Tongue (tissue), 2 donors: ENCODE measurements around the gene CDNF. TPM values are rescaled to one million over a fixed set of nuclear protein-coding genes. Genes with fewer than 3 reads are reported as not detected.
A peak's percentile ranks its signal among the peaks of the same experiment; 100 is the strongest.

Experiments
- DNase-seq: peaks from one replicate; pipeline ENCODE4 v3.0.0-alpha.2; 2015
- total RNA-seq: library from RNA; depleted of rRNA; stranded (reverse); fragments of >200 nt; gene quantifications from one replicate; pipeline ENCODE4 v1.2.3, GENCODE V29; 2014

CDNF gene
- total RNA-seq, 1 donor from 2014 or later, result 4.8 TPM

- DNase-seq, result no peak
Measured at GRCh38 chr10:14787938-14788337, 49.9 kb downstream of the CDNF start.

- no peak for DNase-seq
Measured at GRCh38 chr10:14784459-14785055, 53.3 kb downstream of the CDNF start.

- DNase-seq, result no peak
Measured at GRCh38 chr10:14782691-14783363, 55.0 kb downstream of the CDNF start.

- DNase-seq, result no peak
Measured at GRCh38 chr10:14781763-14782162, 56.1 kb downstream of the CDNF start.

GRCh38 chr10:14779001-14779651 is 58.7 kb downstream of the CDNF start:
- DNase-seq, result peak; percentile 38

GRCh38 chr10:14776546-14776945 is 61.3 kb downstream of the CDNF start:
- no peak for DNase-seq

- no peak for DNase-seq
Measured at GRCh38 chr10:14775656-14776055, 62.2 kb downstream of the CDNF start.

GRCh38 chr10:14774797-14775196 is 63.0 kb downstream of the CDNF start, which contains the start of gene FAM107B:
FAM107B (minus strand) TSS chr10:14774897; CDS start chr10:14774663, 234 bp downstream.
- DNase-seq, result peak; percentile 21

- DNase-seq, result no peak
Measured at GRCh38 chr10:14774214-14774580, 63.6 kb downstream of the CDNF start.

- no peak for DNase-seq
Measured at GRCh38 chr10:14773551-14774213, 64.2 kb downstream of the CDNF start.

GRCh38 chr10:14772399-14772798 is 65.4 kb downstream of the CDNF start:
- no peak for DNase-seq

GRCh38 chr10:14770927-14771326 is 66.9 kb downstream of the CDNF start:
- DNase-seq, result no peak

Other genes starting within 250 kb of the CDNF start
- gene FAM107B, start 63.1 kb downstream of the CDNF start, total RNA-seq, result 36.6 TPM
- 12.5 TPM for gene HSPA14, start 269 bp upstream of the CDNF start, total RNA-seq
- 17.3 TPM for gene MSANTD7, start 269 bp upstream of the CDNF start, total RNA-seq
- gene SUV39H2, start 40.8 kb upstream of the CDNF start, total RNA-seq, result 16.6 TPM
- 7.4 TPM for gene DCLRE1C, start 116.1 kb upstream of the CDNF start, total RNA-seq
- not detected for gene MEIG1, start 121.4 kb upstream of the CDNF start, total RNA-seq
- gene OLAH, start 205.9 kb upstream of the CDNF start, total RNA-seq, result not detected